Neutrophil (primary cell): ENCODE data around the gene PPARA.

ENCODE experiments used
- H3K27ac ChIP-seq: fragments of 200-600 bp; sonication (generic); 2 replicates; pipeline ENCODE4 v1.5.1; 2016; ENCODE audit warnings: mild to moderate bottlenecking, moderate library complexity
- H3K27me3 ChIP-seq: fragments of 200-600 bp; sonication (generic); 2 replicates; pipeline ENCODE4 v1.6.0; 2016; ENCODE audit warnings: mild to moderate bottlenecking
- H3K36me3 ChIP-seq: fragments of 200-600 bp; sonication (generic); 2 replicates; pipeline ENCODE4 v1.5.1; 2017
- H3K4me1 ChIP-seq, 2 experiments: fragments of 200-600 bp in 1 of 2; sonication (generic) in 1 of 2; 1 replicate in 1 of 2; 2 replicates in 1 of 2; pipeline versions ENCODE4 v1.5.1 to v1.6.1; 2013 to 2016; ENCODE audit warnings: low read depth in 1 of 2, low read length in 1 of 2, mild to moderate bottlenecking in 1 of 2, moderate library complexity in 1 of 2; ENCODE audit not compliant: control insufficient read depth in 1 of 2, insufficient read depth in 1 of 2
- H3K4me3 ChIP-seq, 2 experiments: fragments of 200-600 bp in 1 of 2; sonication (generic) in 1 of 2; 1 replicate in 1 of 2; 2 replicates in 1 of 2; pipeline ENCODE4 v1.5.1; 2013 to 2016; ENCODE audit warnings: low read depth in 1 of 2, low read length in 1 of 2, mild to moderate bottlenecking in 1 of 2, moderate library complexity in 1 of 2
- H3K9me3 ChIP-seq: fragments of 200-600 bp; sonication (generic); 2 replicates; pipeline ENCODE4 v1.5.1; 2016
- CTCF ChIP-seq: fragments of 200-600 bp; sonication (generic); IDR thresholded peaks from 2 replicates; pipeline ENCODE4 v1.5.1; 2016; ENCODE audit warnings: antibody characterized with exemption

The PPARA gene

GRCh38 chr22:46179748-46180147 is 29.4 kb downstream of the PPARA start:
- no peak overlapping the region for H3K27ac ChIP-seq
- H3K36me3 ChIP-seq: no peaks in the 10 kb centered on the region
- no peaks in the 10 kb centered on the region for H3K27me3 ChIP-seq
- H3K4me3 ChIP-seq: no peak overlapping the region
- TF ChIP-seq CTCF: no peak
- H3K4me1 ChIP-seq: no peaks in the 10 kb centered on the region
- peaks cover 17% of the 10 kb centered on the region for H3K9me3 ChIP-seq

GRCh38 chr22:46180370-46181137 is 30.2 kb downstream of the PPARA start:
- TF ChIP-seq CTCF: no peak
- H3K27me3 ChIP-seq: no peaks in the 10 kb centered on the region
- H3K4me1 ChIP-seq: no peaks in the 10 kb centered on the region
- H3K36me3 ChIP-seq: no peaks in the 10 kb centered on the region
- no peak overlapping the region for H3K4me3 ChIP-seq
- no peak overlapping the region for H3K27ac ChIP-seq
- H3K9me3 ChIP-seq: peaks cover 17% of the 10 kb centered on the region

GRCh38 chr22:46183733-46184132 is 33.4 kb downstream of the PPARA start:
- TF ChIP-seq CTCF: no peak
- H3K27me3 ChIP-seq: no peaks in the 10 kb centered on the region
- H3K9me3 ChIP-seq: peaks cover 17% of the 10 kb centered on the region
- H3K4me3 ChIP-seq: no peak overlapping the region
- H3K4me1 ChIP-seq: no peaks in the 10 kb centered on the region
- no peak overlapping the region for H3K27ac ChIP-seq
- H3K36me3 ChIP-seq: no peaks in the 10 kb centered on the region

- Histone ChIP-seq H3K27me3 (no peaks in the 10 kb centered on the region), H3K36me3 (no peaks in the 10 kb centered on the region), H3K4me1 (no peaks in the 10 kb centered on the region), H3K4me3 (no peak overlapping the region), H3K27ac (no peak overlapping the region), H3K9me3 (peaks cover 10% of the 10 kb centered on the region)
- no peak for TF ChIP-seq CTCF
These were observed 35.0 kb downstream of the PPARA start for GRCh38 chr22:46185283-46185682.

- no peak for TF ChIP-seq CTCF
- H3K9me3 ChIP-seq: no peaks in the 10 kb centered on the region
- H3K27me3 ChIP-seq: no peaks in the 10 kb centered on the region
- H3K27ac ChIP-seq: no peak overlapping the region
- H3K4me3 ChIP-seq: no peak overlapping the region
- no peaks in the 10 kb centered on the region for H3K36me3 ChIP-seq
- no peaks in the 10 kb centered on the region for H3K4me1 ChIP-seq
These were observed 37.5 kb downstream of the PPARA start for GRCh38 chr22:46187862-46188261.
